ENCODE measurements around the gene ME3.
A peak's percentile ranks its signal among the peaks of the same experiment; 100 is the strongest.
"Not testable (repeated sequence)": the region's sequence is repeated elsewhere in the genome, so short reads cannot be mapped to it uniquely, and the experiment has no call there.

ME3 gene

DNA sequence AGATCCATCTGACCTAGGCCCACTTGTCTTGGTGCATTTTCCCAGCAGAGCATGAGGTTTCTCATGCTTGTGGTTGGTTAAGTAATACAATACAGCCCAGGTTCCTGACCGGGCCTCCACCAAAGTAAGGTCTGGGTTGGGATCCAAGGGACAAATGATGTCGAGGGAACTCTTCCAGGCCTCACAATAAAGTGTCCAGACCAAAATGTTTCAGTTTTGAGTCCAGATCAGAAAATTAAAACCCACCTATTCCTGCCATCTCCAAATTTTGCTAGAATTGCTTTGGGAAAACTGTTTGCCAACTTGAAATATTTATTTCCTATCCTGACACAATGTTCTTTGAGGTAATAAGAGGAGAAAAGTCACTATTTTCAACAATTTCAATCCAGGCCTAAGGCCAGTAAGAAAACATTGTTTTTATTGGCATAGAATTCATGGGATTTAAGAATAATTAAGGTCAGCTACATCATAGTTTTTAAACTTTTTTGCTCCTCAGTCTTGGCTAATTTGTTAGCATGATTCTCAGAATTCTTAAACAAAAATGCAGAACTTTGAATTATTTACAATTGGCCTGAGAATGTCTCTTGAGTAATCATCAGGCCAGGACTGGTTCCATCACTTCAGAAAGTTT is 51.4 kb downstream of the ME3 start:
- no peak for DNase-seq (ENCODE audit: low read depth)

- not testable (repeated sequence) for DNase-seq (ENCODE audit: low read depth)
Measured at GRCh38 chr11:86619428-86619827, 53.0 kb downstream of the ME3 start.

- DNase-seq (ENCODE audit: low read depth), result no peak
Measured at GRCh38 chr11:86617502-86617901, 54.9 kb downstream of the ME3 start.

GRCh38 chr11:86615487-86615886 is 56.9 kb downstream of the ME3 start:
- DNase-seq (ENCODE audit: low read depth), result no peak

- no peak for DNase-seq (ENCODE audit: low read depth)
Measured at GRCh38 chr11:86610559-86611341, 61.7 kb downstream of the ME3 start.

DNA sequence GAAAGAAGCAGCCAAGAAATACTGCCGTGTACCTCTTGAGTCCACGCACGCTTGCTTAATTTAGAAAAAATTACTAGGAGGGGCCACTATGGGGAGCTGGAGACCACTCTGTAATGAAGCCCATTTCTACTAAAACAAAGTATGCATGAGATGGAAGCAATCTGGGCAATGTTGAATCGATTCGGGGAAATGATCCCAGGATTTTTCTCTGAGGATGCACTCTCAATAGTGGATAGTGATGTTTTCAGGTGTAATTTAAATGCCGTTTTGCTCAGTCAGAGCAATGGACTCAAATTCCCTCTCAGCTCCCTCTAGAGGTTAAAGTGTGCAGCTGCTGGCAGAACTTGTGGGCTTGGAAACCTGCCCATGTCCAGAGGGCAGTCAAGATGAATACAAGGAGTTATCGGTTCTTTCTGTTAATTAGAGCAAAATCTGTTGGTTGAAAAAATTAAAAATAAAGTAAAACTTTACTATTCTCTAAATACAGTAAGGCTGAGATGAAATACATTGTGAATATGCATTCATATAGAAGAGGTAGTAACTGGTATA is 64.1 kb downstream of the ME3 start:
- peak; percentile 60 for DNase-seq (ENCODE audit: low read depth)

- DNase-seq (ENCODE audit: low read depth), result no peak
Measured at GRCh38 chr11:86606836-86607481, 65.5 kb downstream of the ME3 start.

- DNase-seq (ENCODE audit: low read depth), result no peak
Measured at GRCh38 chr11:86606270-86606835, 66.1 kb downstream of the ME3 start.

- no peak for DNase-seq (ENCODE audit: low read depth)
Measured at GRCh38 chr11:86596861-86597586, 75.4 kb downstream of the ME3 start.

DNA sequence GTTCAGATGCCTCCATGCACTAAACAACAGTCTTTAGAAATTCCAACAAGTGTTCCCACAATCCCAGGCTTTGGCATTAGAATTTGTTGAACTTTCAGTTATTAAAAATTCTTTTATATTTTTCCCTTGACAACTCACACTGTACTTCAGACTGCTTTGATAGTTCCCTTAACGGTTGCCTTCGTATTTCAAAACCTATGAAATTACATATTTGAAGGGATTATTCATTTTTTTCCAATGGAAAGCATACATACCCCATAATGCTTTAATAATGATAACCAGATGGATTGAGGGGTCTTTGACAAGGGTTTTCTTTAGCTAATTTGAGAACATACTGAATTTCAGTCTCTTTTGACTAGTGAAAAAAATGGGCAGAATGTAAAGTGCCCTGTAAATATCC is 76.5 kb downstream of the ME3 start:
- DNase-seq (ENCODE audit: low read depth), result no peak

GRCh38 chr11:86595451-86595850 is 77.0 kb downstream of the ME3 start:
- no peak for DNase-seq (ENCODE audit: low read depth)

DNA sequence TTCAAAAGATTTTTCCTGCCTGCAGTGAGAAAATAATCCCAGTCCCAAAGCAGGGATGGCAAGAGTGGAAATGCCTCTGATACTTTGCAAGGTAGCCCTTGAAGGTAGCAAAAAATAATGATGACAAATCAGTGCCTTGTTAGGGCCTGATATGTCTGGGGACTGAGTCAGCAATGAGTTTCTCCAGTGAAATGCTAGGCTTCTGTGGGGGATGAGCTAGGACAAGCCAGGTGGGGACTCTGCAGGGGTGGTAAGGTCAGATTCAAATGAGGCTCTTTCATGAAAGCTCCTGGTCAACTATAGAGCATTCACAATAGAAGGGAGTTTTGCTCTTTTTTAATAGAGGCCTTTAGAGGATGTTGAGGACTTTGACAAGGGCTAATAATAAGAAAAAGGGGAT is 77.7 kb downstream of the ME3 start:
- DNase-seq (ENCODE audit: low read depth), result no peak

DNA sequence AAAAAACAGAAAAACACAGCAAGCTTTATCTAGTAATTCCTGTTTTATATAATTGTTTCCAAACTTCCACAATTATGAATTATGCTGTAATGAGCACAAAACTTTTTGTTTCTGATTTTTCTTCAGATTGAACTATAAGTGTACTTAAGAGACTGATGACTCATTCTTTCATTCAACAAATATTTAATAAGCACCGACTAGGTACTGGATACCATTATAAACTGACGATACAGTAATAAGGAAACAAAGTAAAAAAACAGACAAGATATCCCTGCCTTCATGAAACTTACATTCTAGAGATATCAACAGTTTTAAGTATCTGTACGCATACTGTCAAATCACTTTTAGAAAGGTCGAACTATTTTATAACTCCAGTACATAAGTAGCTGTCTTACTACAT is 78.6 kb downstream of the ME3 start:
- DNase-seq (ENCODE audit: low read depth), result no peak

DNA sequence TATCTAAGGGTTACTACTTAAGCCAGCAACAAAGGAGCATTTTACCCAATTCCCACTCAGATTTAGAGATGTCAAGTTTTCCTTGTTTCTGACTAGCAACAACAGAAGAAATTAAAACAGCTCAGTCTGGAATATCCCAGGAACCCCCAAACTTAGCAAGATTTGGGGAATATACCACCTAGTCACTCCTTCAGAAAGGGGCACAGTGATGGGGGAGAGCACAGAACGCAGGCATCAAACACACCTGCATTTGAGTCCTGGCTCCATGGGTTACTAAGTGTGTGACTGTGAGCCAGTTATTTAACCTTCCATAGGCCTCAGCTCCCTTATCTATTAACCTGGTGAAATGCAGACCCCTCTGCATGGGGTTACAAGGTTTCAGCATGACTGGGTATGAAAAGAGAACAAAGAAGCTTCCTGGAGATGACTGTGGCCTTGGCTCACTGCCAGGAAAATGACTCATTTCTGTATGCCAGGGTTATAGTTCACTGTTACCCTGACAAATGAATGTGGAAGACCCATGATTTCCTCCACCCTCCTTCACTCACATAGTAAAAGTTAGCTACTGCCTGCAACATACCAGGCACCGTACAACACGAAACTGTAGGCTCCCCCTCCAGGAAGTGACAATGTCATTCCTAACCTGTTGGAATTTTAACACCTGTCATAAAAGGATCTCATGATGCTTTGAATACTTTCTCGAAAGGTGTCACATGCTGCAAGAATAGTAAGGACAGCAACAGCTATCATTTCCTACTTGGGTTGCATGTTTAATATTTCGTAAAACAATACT is 79.6 kb downstream of the ME3 start:
- DNase-seq (ENCODE audit: low read depth), result peak; percentile 70

DNA sequence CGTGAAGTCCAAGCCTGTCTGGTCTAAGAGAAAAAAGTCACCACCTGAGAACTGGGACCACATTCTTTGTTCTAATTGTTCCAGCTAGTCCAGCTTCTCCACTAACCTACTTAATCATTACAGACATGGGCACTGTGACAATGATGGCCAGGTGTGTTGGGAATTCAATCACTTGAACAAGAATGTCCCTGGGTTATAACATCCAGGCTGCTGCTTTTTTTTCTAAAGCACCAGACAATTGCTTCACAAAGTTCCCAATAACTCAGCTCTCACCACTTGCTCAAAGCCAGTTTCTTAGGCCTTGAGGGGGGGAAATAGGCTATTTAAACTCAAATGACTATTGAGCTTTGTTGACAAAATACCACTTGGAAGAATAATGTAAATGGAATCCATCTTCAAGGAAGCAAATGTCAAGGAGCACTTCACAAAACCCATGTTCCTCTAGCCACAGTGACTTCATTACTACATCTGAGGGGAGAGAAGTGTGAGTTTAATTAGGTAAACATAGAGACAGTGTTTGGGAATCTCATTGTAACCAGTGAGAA is 80.3 kb downstream of the ME3 start:
- DNase-seq (ENCODE audit: low read depth), result no peak

GRCh38 chr11:86591631-86592030 is 80.8 kb downstream of the ME3 start:
- no peak for DNase-seq (ENCODE audit: low read depth)

DNA sequence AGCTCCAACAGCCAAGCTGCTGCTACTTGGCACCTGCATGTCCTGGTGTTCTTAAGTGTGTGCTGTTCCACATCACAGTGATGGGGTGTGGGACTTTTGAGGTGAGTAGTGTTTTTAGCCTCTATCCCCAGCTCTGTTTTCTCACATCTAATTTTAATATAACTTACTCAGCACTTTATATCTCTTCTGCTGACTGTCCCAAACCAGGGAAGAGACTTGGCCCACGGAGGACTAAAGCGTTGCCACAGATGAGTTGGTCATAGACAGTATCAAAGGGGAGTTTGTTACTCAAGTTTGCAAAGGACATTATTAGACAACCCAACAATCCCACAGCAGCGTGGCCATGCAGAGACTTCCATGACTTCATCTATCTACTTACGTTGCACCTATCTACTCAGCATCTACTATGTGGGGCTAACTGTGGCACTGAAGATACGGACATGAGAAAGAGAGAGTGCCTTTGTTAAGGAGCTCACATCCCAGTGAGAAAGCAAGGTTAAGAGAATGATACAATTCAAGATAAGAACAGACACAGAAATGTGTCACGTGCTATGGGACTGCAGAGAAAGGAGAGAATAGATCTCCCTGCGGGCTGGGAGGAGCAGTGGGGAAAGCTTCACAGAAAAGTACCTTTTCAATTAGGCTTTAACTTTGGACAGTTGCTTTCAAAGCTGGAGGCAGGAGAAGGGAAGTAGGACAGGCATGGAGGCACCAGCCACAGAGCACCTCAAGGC is 82.4 kb downstream of the ME3 start:
- DNase-seq (ENCODE audit: low read depth), result no peak

DNA sequence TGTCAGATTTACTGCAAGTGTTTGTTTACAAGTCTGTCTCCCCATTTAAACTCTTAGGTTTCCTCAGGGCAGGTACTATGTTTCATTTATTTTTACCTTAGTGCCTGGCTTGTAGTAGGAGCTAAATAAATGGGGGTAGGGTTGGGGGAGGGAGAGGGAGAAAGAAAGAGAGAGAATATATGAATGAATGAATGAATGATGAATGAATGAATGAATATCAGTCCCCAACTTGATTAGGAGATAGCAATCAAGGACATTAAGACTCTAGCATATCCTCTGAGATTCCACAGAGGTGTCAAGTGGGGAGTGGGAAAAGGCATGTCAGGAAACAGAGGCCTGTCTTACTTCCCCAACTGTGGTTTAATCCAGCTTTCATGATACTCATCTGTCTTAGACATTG is 83.2 kb downstream of the ME3 start:
- DNase-seq (ENCODE audit: low read depth), result no peak

DNA sequence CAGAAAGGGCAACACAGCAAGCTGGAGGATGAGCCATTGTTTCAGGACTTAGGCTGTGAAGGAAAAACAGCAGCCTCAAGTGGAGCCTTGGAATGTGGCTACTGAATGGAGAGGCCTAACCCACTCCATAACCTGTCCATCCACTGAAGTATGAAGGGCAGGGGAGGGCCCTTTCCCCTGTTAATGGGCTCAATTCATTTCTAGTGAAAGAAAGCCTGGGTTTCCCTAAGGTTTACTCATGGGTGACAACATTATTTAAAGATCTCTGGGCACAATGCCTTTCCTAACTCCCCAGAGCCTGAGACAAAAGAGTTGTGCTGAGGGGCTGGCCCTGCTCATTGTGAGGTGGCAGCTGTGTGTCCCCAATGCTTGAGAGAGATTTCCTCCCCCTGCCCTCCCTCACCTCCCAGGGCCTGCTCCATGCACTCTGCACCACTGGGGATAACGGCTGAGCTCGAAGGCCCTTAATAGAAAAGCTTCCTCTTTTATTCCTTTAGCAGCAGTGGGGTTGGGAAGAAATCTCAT is 83.8 kb downstream of the ME3 start:
- no peak for DNase-seq (ENCODE audit: low read depth)
